HTERT RPE-1 (cell line): ENCODE results near the gene CYTH1.

Experiments used
- in situ Hi-C: fragments of 300-500 bp; cut with MboI; formaldehyde crosslinking; loops from 4 replicates; pipeline ENCODE4 v1.14.3; 2020; ENCODE audit warnings: low sequenced_read_pairs

CYTH1 gene

GRCh38 chr17:78719630-78720298 lies 62.3 kb downstream of the CYTH1 start:
- in situ Hi-C loops, result no loop called here

- in situ Hi-C loops, result no loop called here
These were observed 63.4 kb downstream of the CYTH1 start for GRCh38 chr17:78718575-78719208.

- in situ Hi-C loops, result no loop called here
These were observed 64.6 kb downstream of the CYTH1 start for GRCh38 chr17:78717431-78717980.

- in situ Hi-C loops, result no loop called here
These were observed 65.2 kb downstream of the CYTH1 start for GRCh38 chr17:78716814-78717393.

GRCh38 chr17:78716292-78716691 lies 65.8 kb downstream of the CYTH1 start:
- in situ Hi-C loops, result no loop called here

- in situ Hi-C loops, result no loop called here
These were observed 66.2 kb downstream of the CYTH1 start for GRCh38 chr17:78715876-78716275.

GRCh38 chr17:78715000-78715771 lies 66.9 kb downstream of the CYTH1 start:
- in situ Hi-C loops, result no loop called here

GRCh38 chr17:78714534-78714933 lies 67.5 kb downstream of the CYTH1 start:
- in situ Hi-C loops, result no loop called here

GRCh38 chr17:78712043-78712442 lies 70.0 kb downstream of the CYTH1 start:
- in situ Hi-C loops, result no loop called here

- in situ Hi-C loops, result no loop called here
These were observed 71.5 kb downstream of the CYTH1 start for GRCh38 chr17:78710607-78711006.

- in situ Hi-C loops, result no loop called here
These were observed 72.3 kb downstream of the CYTH1 start for GRCh38 chr17:78709751-78710181.

- in situ Hi-C loops, result no loop called here
These were observed 72.9 kb downstream of the CYTH1 start for GRCh38 chr17:78709119-78709681.

GRCh38 chr17:78708510-78708973 lies 73.5 kb downstream of the CYTH1 start:
- in situ Hi-C loops, result no loop called here

GRCh38 chr17:78707923-78708322 lies 74.2 kb downstream of the CYTH1 start:
- in situ Hi-C loops, result no loop called here

GRCh38 chr17:78707016-78707415 lies 75.1 kb downstream of the CYTH1 start:
- in situ Hi-C loops, result no loop called here

GRCh38 chr17:78706271-78706915 lies 75.7 kb downstream of the CYTH1 start:
- in situ Hi-C loops, result no loop called here

GRCh38 chr17:78705071-78705470 lies 77.0 kb downstream of the CYTH1 start:
- in situ Hi-C loops, result no loop called here

- in situ Hi-C loops, result no loop called here
These were observed 77.5 kb downstream of the CYTH1 start for GRCh38 chr17:78704594-78704993.

GRCh38 chr17:78697554-78698343 lies 84.3 kb downstream of the CYTH1 start:
- in situ Hi-C loops, result no loop called here

- in situ Hi-C loops, result no loop called here
These were observed 85.0 kb downstream of the CYTH1 start for GRCh38 chr17:78697122-78697521.
